GM18511 (cell line): Measurements from ENCODE around the gene INO80.

ENCODE experiments used
- ATAC-seq: cut with Tn5 transposase; IDR thresholded peaks from one replicate; pipeline ENCODE4 v1.9.1; 2021; ENCODE audit warnings: mild to moderate bottlenecking, moderate library complexity; ENCODE audit not compliant: unreplicated experiment

The INO80 gene

DNA sequence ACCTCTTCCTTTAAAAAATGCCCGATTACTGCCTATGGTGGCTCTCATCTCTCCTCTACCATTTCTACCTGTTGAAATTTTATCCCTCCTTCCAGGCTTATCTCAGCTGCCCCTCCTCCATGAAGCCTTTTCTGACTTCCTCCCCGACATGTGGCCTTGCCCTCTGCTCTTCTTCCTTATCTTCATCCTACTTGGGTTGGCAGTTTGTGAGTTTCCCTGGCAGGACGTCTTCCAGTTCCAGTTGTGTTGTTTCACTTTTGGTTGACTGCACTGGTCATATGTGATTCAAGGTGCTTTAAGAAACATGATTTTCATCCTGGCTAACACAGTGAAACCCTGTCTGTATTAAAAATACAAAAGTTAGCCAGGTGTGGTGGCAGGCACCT, 182.6 kb downstream of the INO80 start:
- ATAC-seq, result no peak

DNA sequence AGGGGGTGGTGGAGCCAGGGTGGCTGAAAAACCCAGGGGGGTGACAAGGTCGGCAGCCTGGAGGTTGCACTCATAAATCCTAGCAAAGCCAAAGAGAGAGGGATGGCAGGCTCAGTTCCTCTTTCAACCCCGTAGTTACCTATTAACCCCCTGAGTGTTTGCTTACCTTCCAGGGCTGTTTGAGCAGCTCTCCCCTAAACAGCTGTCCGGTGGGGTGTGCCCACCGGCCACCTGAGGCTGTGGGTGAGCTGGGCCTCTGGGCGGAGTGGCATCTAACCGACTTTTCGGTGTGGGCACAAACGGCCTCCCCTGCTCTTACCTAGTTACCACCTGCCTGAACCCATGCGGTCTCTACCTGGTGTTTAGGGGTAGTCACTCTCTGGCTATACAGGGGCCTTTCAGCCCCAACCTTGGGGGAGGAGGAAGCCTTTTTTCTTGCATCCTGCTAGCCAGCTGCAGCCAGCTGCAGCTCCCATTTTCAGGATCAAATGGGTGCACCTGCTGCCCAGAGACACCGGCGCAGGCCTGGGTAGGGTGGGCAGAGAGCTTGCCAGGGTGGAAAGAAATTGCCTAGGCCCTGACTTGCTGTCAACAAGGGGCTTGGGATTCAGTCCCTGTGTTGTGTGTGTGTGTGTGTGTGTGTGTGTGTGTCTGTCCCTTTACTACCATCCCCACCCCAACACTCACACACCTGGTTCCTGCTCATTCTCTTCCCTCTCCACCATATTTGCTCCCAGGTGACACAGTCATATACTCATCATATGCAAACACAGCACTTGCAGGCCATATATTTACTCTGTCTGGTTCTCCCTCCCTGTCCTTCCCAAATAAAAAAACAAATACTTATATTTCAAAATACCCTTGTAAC, 183.2 kb downstream of the INO80 start:
- ATAC-seq, result no peak

DNA sequence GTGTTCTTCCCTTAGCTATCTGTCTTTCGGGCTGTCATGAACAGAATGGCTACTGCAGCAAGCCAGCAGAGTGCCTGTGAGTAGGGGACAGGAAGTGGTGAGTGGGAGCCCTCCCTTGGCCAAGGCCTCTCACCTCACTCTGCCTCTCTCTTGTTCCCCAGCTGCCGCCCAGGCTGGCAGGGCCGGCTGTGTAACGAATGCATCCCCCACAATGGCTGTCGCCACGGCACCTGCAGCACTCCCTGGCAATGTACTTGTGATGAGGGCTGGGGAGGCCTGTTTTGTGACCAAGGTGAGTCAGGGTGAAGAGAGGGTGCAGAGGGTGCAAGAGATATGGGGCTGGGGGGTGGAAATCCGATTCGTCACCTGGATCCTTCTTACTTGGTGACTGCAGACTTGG, 183.9 kb downstream of the INO80 start:
- ATAC-seq, result no peak

DNA sequence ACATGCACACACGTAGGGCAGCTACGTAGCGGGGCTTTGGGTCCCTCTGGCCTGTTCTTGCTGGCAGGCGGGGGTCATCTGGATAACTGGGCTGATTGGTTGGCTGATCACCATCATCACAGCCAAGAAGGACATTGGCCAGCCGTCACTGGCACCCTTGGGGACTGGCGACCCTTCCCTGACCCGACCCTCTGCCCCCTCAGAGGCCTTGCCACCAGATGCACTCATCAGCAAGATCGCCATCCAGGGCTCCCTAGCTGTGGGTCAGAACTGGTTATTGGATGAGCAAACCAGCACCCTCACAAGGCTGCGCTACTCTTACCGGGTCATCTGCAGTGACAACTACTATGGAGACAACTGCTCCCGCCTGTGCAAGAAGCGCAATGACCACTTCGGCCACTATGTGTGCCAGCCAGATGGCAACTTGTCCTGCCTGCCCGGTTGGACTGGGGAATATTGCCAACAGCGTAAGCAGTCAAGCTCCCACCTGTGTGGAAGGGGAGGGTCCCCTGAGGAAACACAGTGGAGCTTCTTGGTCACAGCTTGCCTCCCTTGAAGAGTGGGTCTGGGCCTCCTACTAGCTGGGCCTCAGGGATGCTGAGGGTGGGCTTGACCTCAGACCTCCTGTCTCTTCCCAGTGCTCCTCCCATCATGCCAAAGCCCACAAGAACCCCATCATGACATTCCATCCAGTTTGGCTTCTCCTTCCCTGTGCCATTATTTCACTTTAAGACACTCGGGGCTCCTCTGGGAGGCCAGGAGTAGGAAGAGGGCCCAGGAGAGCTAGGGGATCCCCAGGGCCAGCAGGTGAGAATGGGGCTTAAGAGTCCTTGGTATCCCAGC, 184.6 kb downstream of the INO80 start:
- no peak for ATAC-seq

DNA sequence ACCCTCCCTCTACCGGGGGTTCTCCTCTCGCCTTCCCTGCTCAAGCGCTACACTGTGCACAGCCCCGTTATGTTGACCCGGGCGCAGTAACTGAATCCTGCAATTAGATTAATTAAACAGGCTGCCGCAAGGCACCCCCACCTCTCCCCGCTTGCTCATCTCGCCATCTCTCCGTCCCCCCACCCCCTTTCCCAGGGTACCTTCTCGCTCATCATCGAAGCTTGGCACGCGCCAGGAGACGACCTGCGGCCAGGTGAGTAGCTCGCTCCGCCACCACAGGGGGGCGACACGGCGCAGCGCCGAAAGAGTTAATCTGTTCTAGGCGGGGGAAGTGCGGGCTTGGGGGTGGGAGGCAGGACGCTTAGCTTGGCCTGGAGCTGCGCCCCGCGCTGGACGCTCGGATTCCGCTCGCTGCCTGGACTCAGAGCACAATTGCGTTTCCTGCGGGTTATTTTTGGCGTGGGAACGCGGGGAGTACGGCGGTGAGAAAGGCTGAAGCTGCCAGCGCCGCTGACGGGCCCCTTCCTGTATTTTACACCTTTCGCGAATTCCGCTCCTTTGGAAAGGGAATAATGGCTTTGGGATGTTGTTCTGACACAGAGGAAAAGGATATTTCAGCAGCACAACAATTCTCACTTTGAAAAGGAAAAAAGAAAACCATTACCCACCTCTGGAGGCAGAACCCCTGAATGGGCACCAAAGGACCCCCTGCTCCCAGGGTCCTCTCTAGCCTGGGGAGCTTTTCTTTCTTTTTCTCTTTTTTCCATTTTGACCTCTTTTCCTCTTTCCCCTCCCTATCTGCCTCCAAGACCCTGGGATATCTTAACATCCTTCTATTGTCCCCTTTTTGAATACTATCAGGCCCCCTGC, 185.4 kb downstream of the INO80 start:
- ATAC-seq, result no peak

DNA sequence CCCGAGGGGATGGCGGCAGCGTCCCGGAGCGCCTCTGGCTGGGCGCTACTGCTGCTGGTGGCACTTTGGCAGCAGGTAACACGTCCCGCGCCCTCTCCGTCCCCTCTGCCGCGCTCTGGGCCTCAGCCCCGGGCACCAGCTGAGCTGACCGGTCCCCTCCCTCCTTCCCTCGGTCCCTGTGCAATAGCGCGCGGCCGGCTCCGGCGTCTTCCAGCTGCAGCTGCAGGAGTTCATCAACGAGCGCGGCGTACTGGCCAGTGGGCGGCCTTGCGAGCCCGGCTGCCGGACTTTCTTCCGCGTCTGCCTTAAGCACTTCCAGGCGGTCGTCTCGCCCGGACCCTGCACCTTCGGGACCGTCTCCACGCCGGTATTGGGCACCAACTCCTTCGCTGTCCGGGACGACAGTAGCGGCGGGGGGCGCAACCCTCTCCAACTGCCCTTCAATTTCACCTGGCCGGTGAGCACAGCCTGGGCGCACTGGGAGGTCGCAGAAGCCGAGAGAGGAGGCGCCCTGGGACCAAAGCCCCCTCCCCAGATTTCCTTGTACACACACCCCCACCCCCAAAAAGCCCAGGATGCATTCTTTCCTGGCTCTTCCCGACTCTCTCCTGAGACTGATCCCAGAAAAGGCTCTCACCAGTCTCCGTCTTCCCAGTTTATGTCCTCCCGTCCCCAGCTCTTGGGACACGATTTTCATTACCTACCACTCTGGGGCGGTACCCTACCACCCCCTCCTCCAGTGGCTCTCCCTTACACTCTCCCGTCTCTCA, 186.2 kb downstream of the INO80 start:
- no peak for ATAC-seq
